IPS-18c (cell line): ENCODE measurements around the gene CPNE5.

ENCODE experiments used
- H3K4me3 ChIP-seq: 2 replicates; pipeline ENCODE4 v1.7.0; 2013; ENCODE audit warnings: low read depth, mild to moderate bottlenecking, low read length, moderate library complexity; ENCODE audit not compliant: insufficient read depth
- H3K9me3 ChIP-seq: one replicate; pipeline ENCODE4 v1.6.1; 2013; ENCODE audit warnings: mild to moderate bottlenecking, low read length, moderate library complexity; ENCODE audit not compliant: control insufficient read depth, insufficient read depth

CPNE5 gene

GRCh38 chr6:36862164-36862847, 23.1 kb upstream of the CPNE5 start:
- no peak overlapping the region for H3K4me3 ChIP-seq
- no peaks in the 10 kb centered on the region for H3K9me3 ChIP-seq

- Histone ChIP-seq H3K9me3 (no peaks in the 10 kb centered on the region), H3K4me3 (no peak overlapping the region)
Measured at GRCh38 chr6:36860126-36860525, 20.9 kb upstream of the CPNE5 start.

GRCh38 chr6:36858407-36858981, 19.2 kb upstream of the CPNE5 start:
- no peak overlapping the region for H3K4me3 ChIP-seq
- H3K9me3 ChIP-seq: no peaks in the 10 kb centered on the region

- H3K4me3 ChIP-seq: no peak overlapping the region
- no peaks in the 10 kb centered on the region for H3K9me3 ChIP-seq
Measured at GRCh38 chr6:36857325-36857724, 18.1 kb upstream of the CPNE5 start.

- no peak overlapping the region for H3K4me3 ChIP-seq
- H3K9me3 ChIP-seq: no peaks in the 10 kb centered on the region
Measured at GRCh38 chr6:36856277-36856676, 17.0 kb upstream of the CPNE5 start.

- H3K9me3 ChIP-seq: no peaks in the 10 kb centered on the region
- H3K4me3 ChIP-seq: no peak overlapping the region
Measured at GRCh38 chr6:36855750-36856149, 16.5 kb upstream of the CPNE5 start.

- H3K9me3 ChIP-seq: no peaks in the 10 kb centered on the region
- H3K4me3 ChIP-seq: no peak overlapping the region
Measured at GRCh38 chr6:36853325-36853724, 14.1 kb upstream of the CPNE5 start.

GRCh38 chr6:36852481-36853147, 13.4 kb upstream of the CPNE5 start:
- H3K4me3 ChIP-seq: no peak overlapping the region
- no peaks in the 10 kb centered on the region for H3K9me3 ChIP-seq

GRCh38 chr6:36851626-36852025, 12.4 kb upstream of the CPNE5 start:
- Histone ChIP-seq H3K4me3 (no peak overlapping the region), H3K9me3 (no peaks in the 10 kb centered on the region)

- Histone ChIP-seq H3K4me3 (no peak overlapping the region), H3K9me3 (no peaks in the 10 kb centered on the region)
Measured at GRCh38 chr6:36851149-36851614, 11.9 kb upstream of the CPNE5 start.

GRCh38 chr6:36850021-36850420, 10.8 kb upstream of the CPNE5 start:
- Histone ChIP-seq H3K9me3 (no peaks in the 10 kb centered on the region), H3K4me3 (no peak overlapping the region)

- no peak overlapping the region for H3K4me3 ChIP-seq
- H3K9me3 ChIP-seq: no peaks in the 10 kb centered on the region
Measured at GRCh38 chr6:36848658-36849441, 9.6 kb upstream of the CPNE5 start.

GRCh38 chr6:36847991-36848390, 8.7 kb upstream of the CPNE5 start:
- Histone ChIP-seq H3K9me3 (no peaks in the 10 kb centered on the region), H3K4me3 (no peak overlapping the region)

GRCh38 chr6:36847152-36847551, 7.9 kb upstream of the CPNE5 start:
- H3K4me3 ChIP-seq: no peak overlapping the region
- H3K9me3 ChIP-seq: no peaks in the 10 kb centered on the region

- Histone ChIP-seq H3K4me3 (no peak overlapping the region), H3K9me3 (peaks cover 2% of the 10 kb centered on the region)
Measured at GRCh38 chr6:36845233-36845632, 6.0 kb upstream of the CPNE5 start.

- Histone ChIP-seq H3K9me3 (peaks cover 2% of the 10 kb centered on the region), H3K4me3 (no peak overlapping the region)
Measured at GRCh38 chr6:36844232-36845170, 5.3 kb upstream of the CPNE5 start.

GRCh38 chr6:36843170-36843569, 3.9 kb upstream of the CPNE5 start:
- peaks cover 2% of the 10 kb centered on the region for H3K9me3 ChIP-seq
- no peak overlapping the region for H3K4me3 ChIP-seq
